Aorta (tissue), 5 donors: ENCODE data around the gene ERLIN1. TPM values are rescaled to one million over a fixed set of nuclear protein-coding genes. Genes with fewer than 3 reads are reported as not detected.

Experiments
- ATAC-seq: fragments of 200-7000 bp; cut with Tn5 transposase; one replicate; pipeline ENCODE4 v1.9.1; 2022; ENCODE audit warnings: moderate library complexity; ENCODE audit not compliant: low FRiP score
- DNase-seq, 2 donors: peaks; one replicate each; pipeline ENCODE4 v3.0.0-alpha.2; 2020
- H3K27ac ChIP-seq, 2 donors: one replicate each; pipeline ENCODE4 v1.5.1; 2013; ENCODE audit warnings: low read length in 2 of 2, mild to moderate bottlenecking in 2 of 2, moderate library complexity in 2 of 2, control low read depth in 1 of 2, inconsistent platforms in 1 of 2, low read depth in 1 of 2
- H3K27me3 ChIP-seq, 2 donors: one replicate each; pipeline ENCODE4 v1.6.1; 2013; ENCODE audit warnings: control low read depth in 1 of 2, low read length in 1 of 2, mild to moderate bottlenecking in 1 of 2, moderate library complexity in 1 of 2; ENCODE audit not compliant: insufficient read depth in 2 of 2, control insufficient read depth in 1 of 2
- H3K36me3 ChIP-seq, 2 donors: one replicate each; pipeline ENCODE4 v1.6.1; 2013; ENCODE audit warnings: control low read depth in 1 of 2, low read length in 1 of 2, mild to moderate bottlenecking in 1 of 2; ENCODE audit not compliant: insufficient read depth in 2 of 2, control insufficient read depth in 1 of 2
- H3K4me1 ChIP-seq, 2 donors: one replicate each; pipeline ENCODE4 v1.6.1; 2013; ENCODE audit warnings: low read length in 2 of 2, control low read depth in 1 of 2, mild to moderate bottlenecking in 1 of 2, moderate library complexity in 1 of 2; ENCODE audit not compliant: insufficient read depth in 2 of 2, control insufficient read depth in 1 of 2
- H3K4me3 ChIP-seq, 2 donors: one replicate each; pipeline ENCODE4 v1.5.1; 2013; ENCODE audit warnings: low read length in 2 of 2, control low read depth in 1 of 2, mild to moderate bottlenecking in 1 of 2
- H3K9me3 ChIP-seq: one replicate; pipeline ENCODE4 v1.6.1; 2013; ENCODE audit warnings: mild to moderate bottlenecking, low read length; ENCODE audit not compliant: control insufficient read depth
- WGBS, 2 donors: extraction: QIAGEN DNeasy Blood & Tissue Kit; methylation state at CpG; one replicate each; pipeline ENCODE4 v1.1.7; 2013; 5-methylcytosine and 5-hydroxymethylcytosine counted together
- intact Hi-C, 2 donors: fragments of 100-400 bp; cut with DNase I; formaldehyde crosslinking; loops; one replicate each; pipeline versions ENCODE4 v1.14.2 to v1.15.0; 2022
- long read RNA-seq, 2 donors: library from polyadenylated mRNA; unstranded; transcript quantifications; one replicate each; pipeline ENCODE4 v2.0.0, GENCODE V29; 2020 to 2021
- polyA plus RNA-seq, 2 donors: library from polyadenylated mRNA; stranded (reverse); fragments of 200-250 nt; gene quantifications; one replicate each; pipeline ENCODE4 v1.2.3, GENCODE V29; 2013
- total RNA-seq, 2 donors: library from RNA; stranded (reverse); fragmentation: NEBNext Ultra II Directional; extraction: Animal tissue kit (Norgen Biotek cat#: 25700); gene quantifications; one replicate each; pipeline ENCODE4 v1.2.1, GENCODE V29; 2021
- donor health status: healthy with polysubstance abuse.
- donor health status: Bipolar disorder and iron deficiency.
- donor health status: DM: no; HTN: no; CAD: no.
- donor health status: DM: no; HTN: no; CAD: no.
- donor health status: DM: yes; HTN: yes; CAD: no.

The ERLIN1 gene
- total RNA-seq (10 to 100 TPM; 12.5 to 20.7 TPM), polyA plus RNA-seq (1 to 10 TPM; 5.9 to 7.2 TPM)
- long read RNA-seq, donor 1, transcript ERLIN1-202 (12 exons, 1,453 nt): major isoform, 10 of 37 reads
- long read RNA-seq, donor 1, partial matches to known transcripts: 13 of 37 reads
- long read RNA-seq, donor 1, other reads (novel, unspliced or antisense): 14 of 37 reads
- long read RNA-seq, donor 2, full-length matches to known transcripts: 17 of 31 reads
- long read RNA-seq, donor 2, partial matches to known transcripts: 5 of 31 reads
- long read RNA-seq, donor 2, other reads (novel, unspliced or antisense): 9 of 31 reads

DNA sequence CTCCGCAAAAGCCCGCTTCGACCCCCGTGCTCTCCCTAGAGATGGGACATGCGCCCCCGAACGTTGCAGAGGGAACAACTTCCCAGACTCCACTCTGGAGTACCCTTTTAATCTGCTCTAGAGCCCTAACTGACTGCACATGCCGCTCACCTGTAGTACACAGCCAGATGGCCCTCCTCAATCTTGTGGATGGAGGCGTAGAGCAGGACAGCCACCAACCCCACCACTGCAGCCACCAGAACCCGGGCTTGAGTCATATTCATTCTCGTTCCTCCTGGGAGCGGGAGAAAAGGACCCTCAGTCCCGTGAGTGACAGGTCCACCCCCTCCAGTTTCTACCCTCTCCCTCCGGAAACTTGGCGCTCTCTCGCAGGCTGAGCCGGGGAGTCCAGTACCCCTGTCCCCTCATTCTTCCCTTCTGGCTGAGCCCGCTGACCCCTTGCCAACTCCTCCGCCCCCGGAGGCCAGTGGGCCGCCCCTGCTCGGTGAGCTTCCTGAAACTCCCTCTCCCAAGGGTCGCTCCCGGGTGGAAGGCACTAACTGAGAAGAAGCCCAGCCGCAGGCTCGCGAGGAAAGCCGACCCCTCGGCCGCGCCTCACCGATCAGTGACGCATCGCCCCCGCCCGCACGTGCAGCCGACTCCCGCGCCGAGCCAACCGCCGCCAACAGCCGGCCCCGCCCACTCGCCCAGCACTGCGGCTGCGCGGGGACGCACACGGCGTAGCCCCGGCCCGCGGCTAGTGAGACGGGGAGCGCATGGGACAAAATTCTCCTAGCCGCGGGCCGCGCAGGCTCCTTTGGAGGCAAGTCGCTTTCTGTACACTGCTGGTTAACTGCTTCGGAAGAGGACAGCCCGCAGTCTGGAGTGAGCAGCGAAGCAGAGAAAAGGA is at the start of gene ERLIN1:
Gene ERLIN1 (minus strand): TSS at position 666 of the 889 bp plus-strand sequence. CDS start 403 bp downstream, at position 263.
- Histone ChIP-seq H3K27me3 (no peaks in the 10 kb centered on the region), H3K4me3 (peak within 1 kb of the TSS; percentile 43 to 74), H3K9me3 (no peaks in the 10 kb centered on the region), H3K27ac (peak within 1 kb of the TSS in 1 of 2 donors; percentile 46), H3K4me1 (peaks cover 0 to 1% of the 10 kb centered on the region in 2 donors), H3K36me3 (peaks cover 0 to under 1% of the 10 kb centered on the region in 2 donors)
- intact Hi-C loops: loop anchor here in 1 of 2 donors (5.0 to 10.0 kb wide), 2 partner anchors 42 to 441 kb away; partner anchors contain the start of gene CHUK
- 0% methylated on average over 61 to 65 of the region's 65 CpGs for WGBS, 2 donors
- peak; percentile 95 to 98 for DNase-seq
- ATAC-seq: peak; percentile 99

DNA sequence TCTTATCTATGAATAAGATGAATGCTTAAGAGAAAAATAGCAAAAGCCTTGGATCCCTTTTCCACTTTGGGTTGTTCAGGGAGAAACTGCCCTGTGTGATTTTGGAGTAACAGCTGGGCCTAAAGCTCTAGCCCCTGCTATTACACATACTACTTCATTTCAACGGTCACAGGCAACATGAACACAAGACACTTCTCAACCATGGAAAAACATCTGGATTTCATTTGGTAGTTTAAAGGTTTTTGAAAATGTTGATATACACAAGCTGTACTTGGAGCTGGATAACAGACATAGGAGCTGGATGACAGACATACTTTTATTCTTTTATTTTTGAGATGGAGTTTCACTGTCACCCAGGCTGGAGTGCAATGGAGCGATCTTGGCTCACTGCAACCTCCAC is 46.3 kb upstream of the ERLIN1 start:
- Histone ChIP-seq H3K4me3 (no peak overlapping the region), H3K36me3 (peaks cover 4 to 9% of the 10 kb centered on the region in 2 donors), H3K4me1 (peaks cover 0 to 2% of the 10 kb centered on the region in 2 donors), H3K27ac (no peak overlapping the region), H3K27me3 (no peaks in the 10 kb centered on the region), H3K9me3 (no peaks in the 10 kb centered on the region)
- no peak for DNase-seq
- ATAC-seq: no peak
- WGBS, 2 donors: 35 to 54% methylated on average over 2 of the region's 2 CpGs
- intact Hi-C loops: no loop called here

DNA sequence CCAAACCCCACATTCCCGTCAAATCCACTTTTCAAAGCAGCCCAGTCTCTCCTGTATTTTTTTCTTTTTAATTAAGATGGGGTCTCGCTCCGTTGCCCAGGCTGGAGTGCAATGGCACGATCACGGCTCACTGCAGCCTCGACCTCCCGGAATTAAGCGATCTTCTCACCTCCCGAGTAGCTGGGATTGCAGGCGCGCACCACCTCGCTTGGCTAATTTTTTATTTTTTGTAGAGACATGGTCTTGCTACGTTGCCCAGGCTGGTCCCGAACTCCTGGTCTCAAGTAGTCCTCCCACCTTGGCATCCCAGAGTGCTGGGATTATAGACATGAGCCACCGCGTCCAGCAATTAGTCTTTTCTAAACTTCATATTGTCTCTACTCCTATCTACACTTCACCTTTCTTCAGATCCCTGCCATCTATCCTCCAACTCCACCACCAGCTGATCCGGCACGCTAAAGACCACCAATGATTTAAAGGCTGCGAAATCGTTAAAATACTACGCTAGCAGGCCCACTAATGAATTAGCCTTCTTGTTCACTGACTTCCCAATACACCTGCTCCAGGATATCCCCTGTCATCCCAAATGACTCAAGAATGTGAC is 44.1 kb upstream of the ERLIN1 start:
- Histone ChIP-seq H3K27me3 (no peaks in the 10 kb centered on the region), H3K27ac (peak overlapping the region in 1 of 2 donors; percentile 9), H3K4me1 (peaks cover 0 to 2% of the 10 kb centered on the region in 2 donors), H3K36me3 (peaks cover 3 to 4% of the 10 kb centered on the region in 2 donors), H3K4me3 (peak overlapping the region; percentile 23 to 74), H3K9me3 (no peaks in the 10 kb centered on the region)
- DNase-seq: no peak
- intact Hi-C loops: loop anchor here in 1 of 2 donors (5.0 kb wide), 1 partner anchor 43 kb away; the partner anchor contains the start of gene ERLIN1
- peak; percentile 23 for ATAC-seq
- 53 to 57% methylated on average over 21 of the region's 21 CpGs for WGBS, 2 donors

DNA sequence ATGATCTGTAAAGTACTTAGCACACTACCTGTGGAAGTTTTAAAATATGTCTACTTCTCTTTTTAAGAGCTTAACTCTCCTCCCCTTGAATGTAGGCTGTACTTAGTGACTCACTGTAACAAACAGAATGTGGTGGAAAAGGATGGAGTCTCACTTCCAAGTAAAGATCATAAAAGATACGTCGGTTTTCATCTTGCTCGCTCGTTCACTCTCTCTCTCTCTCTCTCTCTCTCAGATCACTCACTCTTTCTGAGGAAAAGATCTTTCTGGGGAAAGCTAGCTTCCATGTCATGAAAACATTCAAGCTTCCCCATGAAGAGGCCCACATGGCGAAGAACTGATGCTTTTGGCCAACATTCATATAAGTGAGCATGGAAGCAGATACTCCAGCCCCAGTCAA is 38.0 kb upstream of the ERLIN1 start:
- WGBS, 2 donors: 75 to 77% methylated on average over 5 of the region's 5 CpGs
- ATAC-seq: no peak
- Histone ChIP-seq H3K27ac (no peak overlapping the region), H3K4me3 (no peak overlapping the region), H3K9me3 (no peaks in the 10 kb centered on the region), H3K27me3 (no peaks in the 10 kb centered on the region), H3K4me1 (peaks cover 0 to 2% of the 10 kb centered on the region in 2 donors), H3K36me3 (no peaks in the 10 kb centered on the region)
- DNase-seq: no peak
- intact Hi-C loops: no loop called here

DNA sequence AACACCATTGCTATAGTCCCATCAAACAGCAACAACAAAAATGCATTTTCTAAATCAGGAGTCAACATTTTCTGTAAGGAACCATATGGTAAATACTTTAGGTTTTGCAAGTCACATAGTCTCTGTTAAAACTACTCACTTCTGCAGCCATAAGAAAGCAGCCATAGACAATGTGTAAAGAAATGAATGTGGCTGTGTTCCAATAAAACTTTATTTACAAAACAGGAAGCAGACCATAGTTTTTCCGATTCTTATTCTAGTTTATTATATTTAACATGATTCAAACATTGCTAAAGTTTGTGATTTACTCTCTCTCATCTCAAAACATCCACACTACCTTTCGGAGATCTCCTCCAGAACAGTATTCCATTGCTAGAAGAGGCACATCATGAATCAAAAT is 36.7 kb upstream of the ERLIN1 start:
- H3K27me3 ChIP-seq: no peaks in the 10 kb centered on the region
- ATAC-seq (no peak), DNase-seq (no peak)
- H3K27ac ChIP-seq: no peak overlapping the region
- no peak overlapping the region for H3K4me3 ChIP-seq
- WGBS, 2 donors: 93 to 96% methylated on average over 2 of the region's 2 CpGs
- intact Hi-C loops: no loop called here
- no peaks in the 10 kb centered on the region for H3K4me1 ChIP-seq
- no peaks in the 10 kb centered on the region for H3K36me3 ChIP-seq
- no peaks in the 10 kb centered on the region for H3K9me3 ChIP-seq

DNA sequence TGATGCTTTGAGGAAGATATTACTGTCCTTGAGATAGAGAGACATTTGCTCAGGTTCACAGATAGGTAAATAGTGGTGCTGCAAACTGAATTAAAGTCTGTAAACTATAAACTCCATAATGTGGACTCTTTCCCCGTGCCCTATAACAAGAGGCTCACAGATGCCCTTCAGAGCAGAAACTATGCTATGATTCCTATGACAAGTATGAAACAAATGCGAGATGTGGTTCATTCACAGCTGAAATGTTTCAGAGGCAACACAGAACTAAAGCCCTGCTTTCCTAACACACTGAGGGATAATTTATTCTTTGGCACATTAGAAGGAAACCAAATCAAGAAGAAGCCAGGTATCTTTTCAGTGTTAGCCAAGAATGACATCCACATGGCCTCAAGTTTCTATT is 30.2 kb upstream of the ERLIN1 start:
- Histone ChIP-seq H3K4me1 (no peaks in the 10 kb centered on the region), H3K4me3 (no peak overlapping the region), H3K27ac (no peak overlapping the region), H3K9me3 (no peaks in the 10 kb centered on the region), H3K36me3 (peaks cover 2% of the 10 kb centered on the region in 2 donors), H3K27me3 (no peaks in the 10 kb centered on the region)
- WGBS, 2 donors: 89 to 91% methylated on average over 2 of the region's 2 CpGs
- ATAC-seq: no peak
- intact Hi-C loops: no loop called here
- DNase-seq: no peak

DNA sequence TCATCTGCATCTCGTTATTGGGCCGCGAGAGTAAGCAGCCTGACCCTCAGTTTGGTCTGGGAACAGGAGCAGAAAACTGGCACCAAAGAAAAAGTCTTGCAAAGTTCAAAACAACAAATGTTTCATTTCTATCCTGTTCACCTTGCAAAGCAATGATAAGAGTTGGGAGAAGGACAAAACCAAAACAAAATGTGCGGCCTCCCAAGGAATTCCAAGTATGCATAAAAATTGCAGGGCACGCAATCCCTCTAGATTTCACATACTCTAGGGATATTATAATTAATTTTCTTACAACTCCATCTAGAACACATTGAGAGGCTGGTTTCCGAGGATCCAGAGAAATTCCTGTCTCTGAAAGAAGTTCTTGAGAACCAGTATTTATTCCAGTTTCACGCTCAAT is 23.5 kb upstream of the ERLIN1 start:
- intact Hi-C loops: no loop called here
- no peak overlapping the region for H3K27ac ChIP-seq
- no peaks in the 10 kb centered on the region for H3K4me1 ChIP-seq
- no peaks in the 10 kb centered on the region for H3K27me3 ChIP-seq
- H3K4me3 ChIP-seq: no peak overlapping the region
- no peaks in the 10 kb centered on the region for H3K36me3 ChIP-seq
- WGBS, 2 donors: 25 to 41% methylated on average over 7 of the region's 7 CpGs
- DNase-seq: no peak
- no peak for ATAC-seq
- H3K9me3 ChIP-seq: no peaks in the 10 kb centered on the region

DNA sequence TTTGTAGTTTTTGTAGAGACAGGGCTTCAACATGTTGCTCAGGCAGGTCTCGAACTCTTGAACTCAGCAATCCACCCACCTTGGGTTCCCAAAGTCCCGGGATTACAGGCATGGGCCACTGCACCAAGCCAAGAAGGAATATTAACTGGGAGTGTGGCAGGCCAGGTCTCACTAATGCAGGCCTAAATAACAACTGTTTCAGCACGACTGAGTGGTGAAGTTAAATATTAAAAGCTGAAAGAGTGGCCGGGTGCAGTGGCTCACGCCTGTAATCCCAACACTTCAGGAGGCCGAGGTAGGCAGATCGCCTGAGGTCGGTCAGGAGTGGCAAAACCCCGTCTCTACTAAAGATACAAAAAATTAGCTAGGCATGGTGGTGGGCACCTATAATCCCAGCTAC is 22.4 kb upstream of the ERLIN1 start:
- 89 to 93% methylated on average over 9 of the region's 9 CpGs for WGBS, 2 donors
- Histone ChIP-seq H3K27ac (no peak overlapping the region), H3K9me3 (no peaks in the 10 kb centered on the region), H3K4me3 (no peak overlapping the region), H3K4me1 (no peaks in the 10 kb centered on the region), H3K36me3 (peaks cover 0 to 2% of the 10 kb centered on the region in 2 donors), H3K27me3 (no peaks in the 10 kb centered on the region)
- intact Hi-C loops: no loop called here
- DNase-seq (no peak), ATAC-seq (no peak)
